ENCODE data around the gene RPAP2.
"Not testable (repeated sequence)": the region's sequence is repeated elsewhere in the genome, so short reads cannot be mapped to it uniquely, and the experiment has no call there.

Gene RPAP2

GRCh38 chr1:92376345-92376744 lies 77.5 kb downstream of the RPAP2 start:
- DNase-seq (ENCODE audit: low read depth, low spot score) = no peak

- DNase-seq (ENCODE audit: low read depth, low spot score) = not testable (repeated sequence)
Observed at GRCh38 chr1:92377991-92378390, 79.1 kb downstream of the RPAP2 start.

DNA sequence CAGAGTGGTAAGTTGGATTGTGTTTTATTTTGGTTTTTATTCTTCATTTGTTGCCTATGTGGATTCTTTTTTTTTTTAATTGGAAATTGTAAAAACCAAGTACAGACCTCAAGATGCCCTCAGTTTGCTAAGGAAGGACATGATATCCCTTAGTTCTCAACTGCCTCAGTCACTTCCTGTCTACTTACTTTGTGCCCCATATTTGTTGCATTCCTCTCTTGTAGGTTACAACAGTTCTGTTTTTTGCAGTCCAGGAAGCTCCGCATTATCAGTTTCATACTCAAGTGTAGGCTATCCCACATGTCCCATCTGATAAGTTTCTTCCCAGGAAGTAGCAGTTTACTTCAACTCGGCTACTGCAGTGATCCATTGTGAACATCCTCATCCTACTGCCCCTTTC lies 82.0 kb downstream of the RPAP2 start:
- no peak for DNase-seq (ENCODE audit: low read depth, low spot score)

DNA sequence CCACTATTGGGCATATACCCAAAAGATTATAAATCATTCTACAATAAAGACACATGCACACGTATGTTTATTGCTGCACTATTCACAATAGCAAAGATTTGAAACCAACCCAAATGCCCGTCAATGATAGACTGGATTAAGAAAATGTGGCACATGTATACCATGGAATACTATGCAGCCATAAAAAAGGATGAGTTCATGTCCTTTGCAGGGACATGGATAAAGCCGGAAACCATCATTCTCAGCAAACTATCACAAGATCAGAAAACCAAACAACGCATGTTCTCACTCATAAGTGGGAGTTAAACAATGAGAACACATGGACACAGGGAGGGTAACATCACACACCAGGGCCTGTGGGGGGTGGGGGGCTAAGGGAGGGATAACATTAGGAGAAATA lies 95.1 kb downstream of the RPAP2 start:
- not testable (repeated sequence) for DNase-seq (ENCODE audit: low read depth, low spot score)

- DNase-seq (ENCODE audit: low read depth, low spot score) = no peak
Observed at GRCh38 chr1:92398519-92398918, 99.7 kb downstream of the RPAP2 start.

- DNase-seq (ENCODE audit: low read depth, low spot score) = no peak
Observed at GRCh38 chr1:92399076-92399475, 100.2 kb downstream of the RPAP2 start.

GRCh38 chr1:92404661-92405060 lies 105.8 kb downstream of the RPAP2 start:
- peak; percentile 8 for DNase-seq (ENCODE audit: low read depth, low spot score)

DNA sequence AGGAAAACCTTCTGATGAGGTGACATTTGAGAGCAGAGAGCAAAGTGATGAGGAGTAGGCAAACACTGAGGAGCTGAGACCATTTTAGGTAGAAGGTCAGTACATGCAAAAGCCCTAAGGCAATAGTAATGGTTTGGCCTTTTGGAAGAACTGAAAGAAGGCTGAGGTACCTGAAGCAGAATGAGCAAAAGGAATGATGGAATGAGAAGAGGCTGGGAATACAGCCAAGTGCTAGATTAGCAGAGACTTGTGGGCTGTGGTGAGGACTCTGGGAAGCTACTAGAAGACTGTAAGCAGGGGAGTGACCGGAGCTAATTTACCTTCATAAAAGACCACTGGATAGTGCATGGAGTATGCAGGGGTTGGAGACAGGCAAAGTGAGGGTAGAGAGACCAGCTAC lies 110.0 kb downstream of the RPAP2 start:
- no peak for DNase-seq (ENCODE audit: low read depth, low spot score)

GRCh38 chr1:92409946-92410549 lies 111.2 kb downstream of the RPAP2 start:
- DNase-seq (ENCODE audit: low read depth, low spot score) = no peak

- no peak for DNase-seq (ENCODE audit: low read depth, low spot score)
Observed at GRCh38 chr1:92410706-92411105, 111.8 kb downstream of the RPAP2 start.

DNA sequence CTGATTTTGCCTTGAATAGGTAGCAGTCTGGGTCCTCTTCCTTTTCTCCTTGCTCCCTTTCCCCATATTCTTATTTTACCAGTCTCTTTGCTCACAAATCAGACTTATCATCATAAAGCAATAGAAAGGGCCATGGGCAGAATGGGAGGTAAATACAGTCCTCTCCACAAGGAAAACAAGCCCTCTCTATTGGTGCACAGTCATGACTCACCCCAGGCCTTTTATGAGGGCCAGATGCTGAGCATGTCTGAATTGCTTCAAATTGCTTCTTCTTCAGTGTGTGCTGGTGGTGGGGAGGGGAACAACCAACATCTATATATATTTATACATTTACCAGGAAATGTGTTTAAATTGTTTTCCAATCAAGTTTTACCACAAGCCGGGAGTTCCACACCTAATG lies 112.7 kb downstream of the RPAP2 start:
- DNase-seq (ENCODE audit: low read depth, low spot score) = peak; percentile 13

DNA sequence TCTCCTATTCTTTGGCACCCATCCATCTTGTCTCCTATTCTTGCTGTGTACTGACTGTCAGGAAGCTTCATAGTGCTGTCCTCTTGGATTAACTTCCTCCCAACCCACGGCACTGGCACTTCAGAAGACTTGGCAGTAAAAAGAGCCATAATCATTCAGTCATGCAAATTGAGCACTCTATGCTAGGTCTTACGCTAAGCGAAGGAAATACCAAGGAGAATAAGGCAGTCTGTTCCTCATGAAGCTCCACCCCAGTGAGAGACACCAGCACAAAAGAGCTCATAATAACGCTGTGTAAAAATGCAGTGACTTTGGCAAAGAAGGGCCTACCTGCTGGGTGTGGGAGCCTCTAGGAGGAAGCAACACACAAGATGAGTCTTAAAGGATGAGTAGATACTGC lies 120.8 kb downstream of the RPAP2 start:
- DNase-seq (ENCODE audit: low read depth, low spot score) = no peak

GRCh38 chr1:92424381-92424780 lies 125.5 kb downstream of the RPAP2 start:
- no peak for DNase-seq (ENCODE audit: low read depth, low spot score)

- no peak for DNase-seq (ENCODE audit: low read depth, low spot score)
Observed at GRCh38 chr1:92425617-92426016, 126.8 kb downstream of the RPAP2 start.

- DNase-seq (ENCODE audit: low read depth, low spot score) = no peak
Observed at GRCh38 chr1:92430030-92430429, 131.2 kb downstream of the RPAP2 start.

GRCh38 chr1:92434572-92434971 lies 135.7 kb downstream of the RPAP2 start:
- not testable (repeated sequence) for DNase-seq (ENCODE audit: low read depth, low spot score)

GRCh38 chr1:92439291-92439690 lies 140.4 kb downstream of the RPAP2 start:
- DNase-seq (ENCODE audit: low read depth, low spot score) = no peak

GRCh38 chr1:92441316-92441696 lies 142.4 kb downstream of the RPAP2 start:
- DNase-seq (ENCODE audit: low read depth, low spot score) = no peak

- DNase-seq (ENCODE audit: low read depth, low spot score) = peak; percentile 81
Observed at GRCh38 chr1:92441697-92442342, 143.0 kb downstream of the RPAP2 start.

- peak; percentile 10 for DNase-seq (ENCODE audit: low read depth, low spot score)
Observed at GRCh38 chr1:92442351-92442750, 143.5 kb downstream of the RPAP2 start.

- DNase-seq (ENCODE audit: low read depth, low spot score) = no peak
Observed at GRCh38 chr1:92443893-92444292, 145.0 kb downstream of the RPAP2 start.

DNA sequence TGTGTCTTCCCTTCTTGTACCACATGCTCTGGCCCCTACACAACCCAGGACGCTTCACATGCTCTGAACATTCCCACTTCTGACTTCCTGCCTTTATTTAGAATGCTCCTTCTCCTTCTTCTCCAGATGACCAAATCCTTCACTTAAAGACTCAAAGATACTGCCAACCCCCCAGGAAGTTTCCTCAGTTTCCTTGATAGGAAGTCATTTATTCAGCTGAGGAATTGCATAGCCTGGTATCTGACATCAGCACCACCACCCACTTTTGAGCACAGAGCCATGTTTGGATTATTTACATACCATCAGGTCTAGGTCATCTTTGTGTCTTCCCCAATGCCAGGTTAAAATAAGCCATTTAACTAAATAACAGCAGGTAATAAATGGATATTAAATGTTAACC lies 145.5 kb downstream of the RPAP2 start:
- peak; percentile 13 for DNase-seq (ENCODE audit: low read depth, low spot score)

DNA sequence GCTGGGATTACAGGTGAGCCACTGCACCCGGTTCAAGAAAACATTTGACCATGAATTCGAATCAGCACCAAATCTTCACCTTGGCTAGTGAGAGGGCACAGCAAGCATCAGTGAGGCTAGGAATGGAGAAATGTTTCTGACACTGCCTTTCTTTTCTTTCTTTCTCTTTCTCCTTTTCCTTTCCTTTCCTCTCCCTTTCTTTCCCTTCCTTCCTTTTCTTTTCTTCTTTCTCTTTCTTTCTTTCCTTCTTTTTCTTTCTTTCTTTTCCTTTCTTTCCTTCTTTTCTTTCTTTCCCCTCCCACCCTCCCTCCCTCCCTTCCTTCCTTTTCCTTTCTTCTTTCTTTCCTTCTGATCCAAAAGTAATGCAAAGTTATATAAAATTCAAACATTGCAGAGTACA lies 147.0 kb downstream of the RPAP2 start:
- no peak for DNase-seq (ENCODE audit: low read depth, low spot score)

GRCh38 chr1:92446546-92446945 lies 147.7 kb downstream of the RPAP2 start:
- DNase-seq (ENCODE audit: low read depth, low spot score) = peak; percentile 51
